ENCODE results near the gene CHL1. TPM values are rescaled to one million over a fixed set of nuclear protein-coding genes. Genes with fewer than 3 reads are reported as not detected.

Gene CHL1
- total RNA-seq, 2 experiments from 2014 or later = not detected

DNA sequence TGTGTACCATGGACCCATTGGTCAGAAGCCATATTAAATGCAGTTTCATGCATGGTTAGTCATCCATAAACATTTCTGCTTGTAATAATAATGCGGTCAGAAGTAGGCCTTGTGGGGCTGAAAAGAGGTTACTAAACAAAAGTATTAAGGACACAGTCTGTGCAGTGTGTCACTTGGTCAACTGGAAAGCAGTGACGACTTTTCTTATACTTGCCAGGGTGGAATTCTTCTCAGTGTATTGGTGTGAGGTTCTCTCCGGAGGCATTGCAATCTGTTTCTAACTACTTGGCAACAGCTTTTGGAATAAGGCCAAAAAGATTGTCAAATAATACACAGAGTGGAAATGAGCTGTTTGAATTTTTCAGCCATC, 46.8 kb downstream of the CHL1 start:
- Mint-ChIP-seq H3K27me3 (no peaks in the 10 kb centered on the region), H3K27ac (no peak overlapping the region), H3K9me3 (peaks cover 1% of the 10 kb centered on the region), H3K4me1 (no peaks in the 10 kb centered on the region), H3K4me3 (no peak overlapping the region), H3K36me3 (no peaks in the 10 kb centered on the region)
- POLR2A ChIA-PET = interaction anchor here (0.6 kb wide), 1 partner anchor 36 kb away, joined by 3 read pairs; no protein-coding TSS in a partner anchor
- DNase-seq = no peak
- no peak for ATAC-seq (ENCODE audit: low read depth)

DNA sequence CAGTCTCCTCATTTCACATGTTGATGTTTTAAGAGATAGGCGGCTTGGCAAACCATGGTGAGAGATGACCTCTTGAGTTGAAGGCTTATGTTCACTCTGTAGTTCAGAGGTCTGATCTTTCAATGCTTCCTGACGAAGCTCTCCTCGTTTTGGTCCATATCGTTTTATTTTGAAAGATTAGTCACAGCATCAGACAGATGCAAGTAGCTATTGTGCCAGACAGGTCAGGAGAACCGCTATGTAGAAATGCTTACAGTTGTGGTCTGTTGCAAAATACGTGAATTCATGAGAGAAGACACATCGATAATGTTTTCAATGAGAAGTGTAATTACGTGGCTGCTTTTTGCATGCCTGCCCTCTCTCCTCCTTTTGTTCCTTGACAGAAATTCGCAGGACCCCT, 47.5 kb downstream of the CHL1 start:
- Mint-ChIP-seq H3K27ac (no peak overlapping the region), H3K9me3 (peaks cover 1% of the 10 kb centered on the region), H3K4me1 (no peaks in the 10 kb centered on the region), H3K4me3 (no peak overlapping the region), H3K36me3 (no peaks in the 10 kb centered on the region), H3K27me3 (no peaks in the 10 kb centered on the region)
- ATAC-seq (ENCODE audit: low read depth) = no peak
- no peak for DNase-seq
- POLR2A ChIA-PET = no interaction called here

GRCh38 chr3:247916-248315, 51.4 kb downstream of the CHL1 start:
- Mint-ChIP-seq H3K4me3 (no peak overlapping the region), H3K27me3 (no peaks in the 10 kb centered on the region), H3K9me3 (peaks cover 1% of the 10 kb centered on the region), H3K36me3 (no peaks in the 10 kb centered on the region), H3K27ac (no peak overlapping the region), H3K4me1 (no peaks in the 10 kb centered on the region)
- DNase-seq (no peak), ATAC-seq (ENCODE audit: low read depth) (no peak)
- POLR2A ChIA-PET = no interaction called here

DNA sequence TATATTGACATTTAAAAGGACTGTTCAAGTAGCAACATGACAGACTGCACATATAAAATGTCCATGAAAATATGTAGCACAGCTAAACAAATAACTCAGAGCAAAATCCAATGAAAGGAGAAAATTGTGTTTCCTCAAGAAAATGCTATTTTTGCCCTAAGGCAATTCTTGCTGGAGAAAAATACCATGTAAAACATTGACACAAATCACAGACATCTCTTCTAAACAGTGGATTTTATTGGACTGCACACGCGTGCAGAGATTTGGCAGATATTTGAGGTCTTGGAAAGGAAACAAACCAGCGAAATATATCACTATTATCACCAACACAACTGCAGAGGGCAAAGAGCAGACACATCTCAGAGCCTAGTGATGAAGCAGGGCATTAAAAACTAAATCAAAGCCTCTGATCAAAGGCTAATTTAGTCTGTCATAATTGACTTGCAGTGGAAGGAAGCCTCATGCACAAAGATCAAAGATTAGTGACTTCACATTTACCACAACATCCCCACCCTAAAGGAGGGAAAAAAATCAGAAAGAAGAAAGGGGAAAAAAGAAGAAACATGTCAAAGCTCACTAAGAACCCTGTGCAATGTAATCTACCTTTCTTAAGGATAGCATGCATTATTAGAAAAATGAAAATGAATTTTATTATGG, 52.4 kb downstream of the CHL1 start:
- H3K4me3 Mint-ChIP-seq = no peak overlapping the region
- ATAC-seq (ENCODE audit: low read depth) = no peak
- H3K9me3 Mint-ChIP-seq = peaks cover 1% of the 10 kb centered on the region
- no peaks in the 10 kb centered on the region for H3K27me3 Mint-ChIP-seq
- POLR2A ChIA-PET = no interaction called here
- H3K36me3 Mint-ChIP-seq = no peaks in the 10 kb centered on the region
- no peak for DNase-seq
- no peaks in the 10 kb centered on the region for H3K4me1 Mint-ChIP-seq
- no peak overlapping the region for H3K27ac Mint-ChIP-seq

GRCh38 chr3:249587-250262, 53.2 kb downstream of the CHL1 start:
- Mint-ChIP-seq H3K27ac (no peak overlapping the region), H3K27me3 (no peaks in the 10 kb centered on the region), H3K36me3 (no peaks in the 10 kb centered on the region), H3K4me1 (no peaks in the 10 kb centered on the region), H3K4me3 (no peak overlapping the region), H3K9me3 (peaks cover 1% of the 10 kb centered on the region)
- DNase-seq (no peak), ATAC-seq (ENCODE audit: low read depth) (no peak)
- POLR2A ChIA-PET = no interaction called here

GRCh38 chr3:256501-256900, 59.9 kb downstream of the CHL1 start:
- no peaks in the 10 kb centered on the region for H3K9me3 Mint-ChIP-seq
- POLR2A ChIA-PET = no interaction called here
- H3K4me3 Mint-ChIP-seq = no peak overlapping the region
- H3K27ac Mint-ChIP-seq = no peak overlapping the region
- no peaks in the 10 kb centered on the region for H3K4me1 Mint-ChIP-seq
- no peaks in the 10 kb centered on the region for H3K27me3 Mint-ChIP-seq
- DNase-seq (no peak), ATAC-seq (ENCODE audit: low read depth) (no peak)
- no peaks in the 10 kb centered on the region for H3K36me3 Mint-ChIP-seq

DNA sequence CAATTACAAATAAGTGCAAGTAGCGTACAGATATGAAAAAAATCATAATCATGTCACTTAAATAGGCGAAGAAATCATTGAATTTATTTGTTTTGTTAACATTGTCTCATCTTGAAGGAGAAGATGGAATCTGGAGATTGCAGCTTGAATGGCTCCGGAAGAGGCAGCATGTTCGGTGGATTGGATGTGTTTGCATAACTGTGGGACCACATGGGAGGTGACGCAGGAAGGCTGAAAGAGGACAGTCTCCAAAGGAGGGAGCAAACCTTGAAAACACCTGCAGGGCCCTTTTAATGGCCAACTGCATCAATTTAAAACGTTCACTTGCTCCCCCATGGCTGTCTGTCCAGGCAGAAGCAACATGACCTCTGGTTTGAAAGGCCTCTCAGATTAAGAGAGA, 61.3 kb downstream of the CHL1 start:
- POLR2A ChIA-PET = no interaction called here

DNA sequence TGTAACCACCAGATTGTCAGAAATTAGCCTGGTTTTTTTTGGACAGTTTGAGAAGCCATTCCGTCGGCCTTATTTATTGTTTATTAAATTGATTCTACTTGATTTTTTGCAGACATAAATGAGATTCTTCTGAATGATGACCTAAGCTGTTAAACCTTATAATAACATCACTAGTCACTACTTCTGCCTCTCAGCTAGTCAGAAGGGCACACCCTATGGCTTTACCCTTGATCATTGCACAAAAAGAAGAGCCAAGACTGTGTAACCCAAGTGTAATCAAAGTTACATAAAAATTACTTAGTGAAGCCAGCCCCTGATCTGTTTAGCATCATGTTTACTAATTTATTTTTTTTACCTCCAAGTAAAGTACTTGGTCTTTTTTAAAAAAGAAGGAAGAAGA, 64.3 kb downstream of the CHL1 start:
- ATAC-seq (ENCODE audit: low read depth) = no peak
- no peak for DNase-seq
- H3K4me1 Mint-ChIP-seq = no peaks in the 10 kb centered on the region
- H3K27ac Mint-ChIP-seq = no peak overlapping the region
- no peaks in the 10 kb centered on the region for H3K27me3 Mint-ChIP-seq
- peaks cover 1% of the 10 kb centered on the region for H3K9me3 Mint-ChIP-seq
- POLR2A ChIA-PET = no interaction called here
- H3K4me3 Mint-ChIP-seq = no peak overlapping the region
- H3K36me3 Mint-ChIP-seq = no peaks in the 10 kb centered on the region

More for the DNA sequence above, 61.3 kb downstream of the CHL1 start:
- Mint-ChIP-seq H3K4me1 (no peaks in the 10 kb centered on the region), H3K4me3 (no peak overlapping the region), H3K27ac (no peak overlapping the region), H3K9me3 (no peaks in the 10 kb centered on the region), H3K36me3 (no peaks in the 10 kb centered on the region), H3K27me3 (no peaks in the 10 kb centered on the region)
- DNase-seq (no peak), ATAC-seq (ENCODE audit: low read depth) (no peak)

- ATAC-seq (ENCODE audit: low read depth) (no peak), DNase-seq (no peak)
- H3K27me3 Mint-ChIP-seq = no peaks in the 10 kb centered on the region
- H3K9me3 Mint-ChIP-seq = peaks cover 1% of the 10 kb centered on the region
- POLR2A ChIA-PET = no interaction called here
- H3K4me1 Mint-ChIP-seq = no peaks in the 10 kb centered on the region
- H3K4me3 Mint-ChIP-seq = no peak overlapping the region
- H3K36me3 Mint-ChIP-seq = no peaks in the 10 kb centered on the region
- H3K27ac Mint-ChIP-seq = no peak overlapping the region
Measured at GRCh38 chr3:263393-263792, 66.8 kb downstream of the CHL1 start.

DNA sequence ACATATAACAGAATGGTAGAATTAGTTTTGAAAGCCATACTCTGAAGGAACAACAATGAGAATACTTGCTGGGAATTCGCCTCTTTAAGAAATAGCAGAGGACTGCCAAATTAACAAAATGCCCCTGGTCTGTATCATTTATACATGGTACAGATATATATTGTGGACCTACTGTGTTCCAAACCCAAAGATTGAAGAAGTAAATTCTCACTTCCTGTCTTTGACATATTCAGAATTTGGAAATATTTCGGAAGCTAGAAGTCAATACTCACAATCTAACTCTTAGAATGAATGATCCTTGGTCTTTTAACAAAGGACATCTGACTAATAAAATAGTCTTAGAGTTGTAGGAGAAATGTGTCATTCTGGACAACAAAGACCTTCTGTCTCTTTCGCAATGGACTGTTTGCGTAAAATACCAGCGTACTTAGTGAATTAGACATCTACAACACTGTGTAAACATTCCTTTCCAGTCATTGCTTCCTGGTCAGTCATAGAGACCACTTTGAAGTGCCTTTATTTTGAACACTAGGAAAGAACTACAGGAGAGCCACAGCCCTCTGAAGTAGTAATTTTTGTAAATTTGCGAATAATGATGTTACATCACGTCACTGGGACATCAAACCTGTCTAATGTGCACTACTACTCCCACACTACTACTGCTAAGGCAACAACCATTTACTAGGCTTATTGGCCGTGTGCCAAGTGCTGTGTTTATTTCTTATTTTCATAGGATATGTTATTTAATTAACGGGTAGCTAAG, 68.0 kb downstream of the CHL1 start:
- POLR2A ChIA-PET = no interaction called here
- no peak for DNase-seq
- Mint-ChIP-seq H3K27ac (no peak overlapping the region), H3K36me3 (no peaks in the 10 kb centered on the region), H3K4me3 (no peak overlapping the region), H3K9me3 (peaks cover 3% of the 10 kb centered on the region), H3K4me1 (no peaks in the 10 kb centered on the region), H3K27me3 (no peaks in the 10 kb centered on the region)
- ATAC-seq (ENCODE audit: low read depth) = no peak

DNA sequence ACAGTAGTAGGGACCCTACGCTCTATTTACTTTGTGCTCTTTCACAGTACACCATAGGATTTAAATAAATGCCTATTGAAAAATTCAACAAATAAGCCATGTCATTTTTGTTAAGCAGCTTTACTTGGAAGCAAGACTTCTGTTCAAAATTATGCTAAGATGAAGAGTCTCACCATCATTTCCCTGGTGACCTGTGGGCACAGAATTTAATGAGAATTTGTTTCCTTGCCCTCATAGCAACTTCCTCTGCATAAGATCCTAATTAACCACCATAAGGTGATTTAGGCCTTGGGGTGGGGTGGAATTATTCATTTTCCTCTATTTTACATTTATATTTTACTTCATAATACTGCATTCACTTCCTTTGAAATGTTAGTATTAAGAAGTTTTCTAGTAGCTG, 70.5 kb downstream of the CHL1 start:
- Mint-ChIP-seq H3K4me3 (no peak overlapping the region), H3K36me3 (no peaks in the 10 kb centered on the region), H3K4me1 (no peaks in the 10 kb centered on the region), H3K27ac (no peak overlapping the region), H3K9me3 (peaks cover 3% of the 10 kb centered on the region), H3K27me3 (no peaks in the 10 kb centered on the region)
- no peak for ATAC-seq (ENCODE audit: low read depth)
- POLR2A ChIA-PET = no interaction called here
- DNase-seq = no peak

DNA sequence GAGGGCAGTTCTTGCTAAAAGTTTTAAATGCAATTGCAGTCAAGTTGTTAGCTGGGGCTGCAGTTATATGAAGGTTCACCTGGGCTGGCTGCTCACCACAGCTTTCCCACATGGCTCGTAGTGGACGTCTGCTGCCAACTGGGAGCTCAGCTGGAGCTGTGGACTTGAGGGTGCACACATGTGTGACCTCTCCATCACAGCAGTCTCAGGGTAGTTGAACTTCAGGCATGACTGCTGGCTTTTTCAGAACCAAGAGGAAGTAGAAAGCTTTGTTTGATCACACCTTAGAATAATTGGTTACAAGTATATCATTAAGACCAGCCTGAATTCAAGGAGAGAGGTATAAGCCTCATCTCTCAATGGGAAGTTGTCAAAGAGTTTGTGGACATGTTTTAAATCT, 74.1 kb downstream of the CHL1 start:
- DNase-seq = no peak
- Mint-ChIP-seq H3K4me3 (no peak overlapping the region), H3K27me3 (no peaks in the 10 kb centered on the region), H3K4me1 (no peaks in the 10 kb centered on the region), H3K36me3 (no peaks in the 10 kb centered on the region), H3K27ac (no peak overlapping the region), H3K9me3 (peaks cover 2% of the 10 kb centered on the region)
- POLR2A ChIA-PET = no interaction called here
- no peak for ATAC-seq (ENCODE audit: low read depth)

GRCh38 chr3:274927-275326, 78.4 kb downstream of the CHL1 start:
- Mint-ChIP-seq H3K4me3 (no peak overlapping the region), H3K36me3 (no peaks in the 10 kb centered on the region), H3K4me1 (no peaks in the 10 kb centered on the region), H3K27ac (no peak overlapping the region), H3K9me3 (no peaks in the 10 kb centered on the region), H3K27me3 (no peaks in the 10 kb centered on the region)
- POLR2A ChIA-PET = no interaction called here
- DNase-seq (no peak), ATAC-seq (ENCODE audit: low read depth) (no peak)

DNA sequence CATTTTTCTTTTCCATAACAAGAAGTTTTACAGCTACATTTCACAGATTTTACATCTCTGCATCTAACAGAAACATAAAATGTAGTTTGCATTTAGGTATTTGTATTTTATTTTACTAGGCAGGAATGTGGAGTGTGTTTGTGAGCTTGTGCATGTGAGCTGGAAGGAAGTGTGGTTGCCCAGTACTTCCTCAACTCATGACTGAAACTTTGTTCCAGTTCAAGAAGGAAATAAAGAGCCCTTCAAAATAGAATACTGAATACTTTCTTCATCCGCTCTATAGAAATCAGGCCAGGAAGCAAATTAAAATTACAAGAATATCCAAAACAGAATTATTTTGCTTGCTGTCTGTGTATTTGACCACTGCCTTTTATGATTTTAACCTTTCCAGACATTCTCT, 81.3 kb downstream of the CHL1 start:
- Mint-ChIP-seq H3K4me3 (no peak overlapping the region), H3K9me3 (no peaks in the 10 kb centered on the region), H3K27me3 (no peaks in the 10 kb centered on the region), H3K4me1 (no peaks in the 10 kb centered on the region), H3K36me3 (no peaks in the 10 kb centered on the region), H3K27ac (no peak overlapping the region)
- ATAC-seq (ENCODE audit: low read depth) (no peak), DNase-seq (no peak)
- POLR2A ChIA-PET = no interaction called here
